Stimulated activated CD8-positive, alpha-beta memory T cell treated with anti-CD3 and anti-CD28 coated beads, Interleukin-15, amount 100 ng/mL, for 48 hours (primary cell): Measurements from ENCODE around the gene ALPK3.

Experiments used
- DNase-seq, 2 donors: peaks; one replicate each; pipeline ENCODE4 v3.0.0-alpha.2; 2020; ENCODE audit warnings: low read depth in 2 of 2

ALPK3 gene, protein sequence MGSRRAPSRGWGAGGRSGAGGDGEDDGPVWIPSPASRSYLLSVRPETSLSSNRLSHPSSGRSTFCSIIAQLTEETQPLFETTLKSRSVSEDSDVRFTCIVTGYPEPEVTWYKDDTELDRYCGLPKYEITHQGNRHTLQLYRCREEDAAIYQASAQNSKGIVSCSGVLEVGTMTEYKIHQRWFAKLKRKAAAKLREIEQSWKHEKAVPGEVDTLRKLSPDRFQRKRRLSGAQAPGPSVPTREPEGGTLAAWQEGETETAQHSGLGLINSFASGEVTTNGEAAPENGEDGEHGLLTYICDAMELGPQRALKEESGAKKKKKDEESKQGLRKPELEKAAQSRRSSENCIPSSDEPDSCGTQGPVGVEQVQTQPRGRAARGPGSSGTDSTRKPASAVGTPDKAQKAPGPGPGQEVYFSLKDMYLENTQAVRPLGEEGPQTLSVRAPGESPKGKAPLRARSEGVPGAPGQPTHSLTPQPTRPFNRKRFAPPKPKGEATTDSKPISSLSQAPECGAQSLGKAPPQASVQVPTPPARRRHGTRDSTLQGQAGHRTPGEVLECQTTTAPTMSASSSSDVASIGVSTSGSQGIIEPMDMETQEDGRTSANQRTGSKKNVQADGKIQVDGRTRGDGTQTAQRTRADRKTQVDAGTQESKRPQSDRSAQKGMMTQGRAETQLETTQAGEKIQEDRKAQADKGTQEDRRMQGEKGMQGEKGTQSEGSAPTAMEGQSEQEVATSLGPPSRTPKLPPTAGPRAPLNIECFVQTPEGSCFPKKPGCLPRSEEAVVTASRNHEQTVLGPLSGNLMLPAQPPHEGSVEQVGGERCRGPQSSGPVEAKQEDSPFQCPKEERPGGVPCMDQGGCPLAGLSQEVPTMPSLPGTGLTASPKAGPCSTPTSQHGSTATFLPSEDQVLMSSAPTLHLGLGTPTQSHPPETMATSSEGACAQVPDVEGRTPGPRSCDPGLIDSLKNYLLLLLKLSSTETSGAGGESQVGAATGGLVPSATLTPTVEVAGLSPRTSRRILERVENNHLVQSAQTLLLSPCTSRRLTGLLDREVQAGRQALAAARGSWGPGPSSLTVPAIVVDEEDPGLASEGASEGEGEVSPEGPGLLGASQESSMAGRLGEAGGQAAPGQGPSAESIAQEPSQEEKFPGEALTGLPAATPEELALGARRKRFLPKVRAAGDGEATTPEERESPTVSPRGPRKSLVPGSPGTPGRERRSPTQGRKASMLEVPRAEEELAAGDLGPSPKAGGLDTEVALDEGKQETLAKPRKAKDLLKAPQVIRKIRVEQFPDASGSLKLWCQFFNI (N-terminal part only)

DNA sequence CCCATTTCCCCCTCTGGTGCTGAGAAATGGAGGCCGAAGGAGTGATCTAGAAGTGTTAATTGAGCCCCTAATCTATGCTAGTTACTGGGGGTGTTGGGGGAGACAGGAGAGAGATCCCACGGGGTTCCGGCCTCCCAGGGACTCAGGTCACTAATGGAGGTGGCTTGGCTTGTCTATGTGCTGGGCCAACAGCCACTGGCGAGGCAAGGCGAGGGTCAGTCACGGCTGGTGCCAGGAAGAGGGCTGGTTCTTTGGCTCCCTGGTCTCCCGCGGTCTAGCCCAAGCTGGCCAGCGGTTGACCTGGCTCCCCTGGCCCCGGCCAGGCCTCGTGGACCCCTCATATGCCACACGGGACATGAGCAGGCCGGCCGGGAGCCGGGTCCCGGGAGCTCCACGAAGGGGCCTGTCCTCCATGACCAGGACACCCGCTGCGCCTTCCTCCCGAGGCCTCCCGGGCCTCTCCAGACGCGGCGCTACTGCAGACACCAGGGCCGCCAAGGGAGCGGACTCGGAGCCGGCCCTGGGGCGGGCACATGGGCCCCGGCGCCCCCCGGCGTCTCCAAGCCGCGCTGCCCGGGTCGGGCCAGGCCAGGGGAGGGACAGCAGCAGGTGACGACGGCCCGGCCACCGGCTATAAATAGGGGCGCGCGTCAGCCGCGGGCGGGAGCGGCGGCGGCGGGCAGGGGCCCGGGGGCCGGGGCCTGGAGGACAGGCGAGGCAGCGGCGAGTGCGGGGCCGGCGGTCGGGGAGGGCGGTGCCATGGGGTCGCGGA, at the start of gene ALPK3:
ALPK3 (plus strand) TSS at position 663 of the 772 bp plus-strand sequence; CDS start at position 760, 97 bp downstream.
- no peak for DNase-seq

DNA sequence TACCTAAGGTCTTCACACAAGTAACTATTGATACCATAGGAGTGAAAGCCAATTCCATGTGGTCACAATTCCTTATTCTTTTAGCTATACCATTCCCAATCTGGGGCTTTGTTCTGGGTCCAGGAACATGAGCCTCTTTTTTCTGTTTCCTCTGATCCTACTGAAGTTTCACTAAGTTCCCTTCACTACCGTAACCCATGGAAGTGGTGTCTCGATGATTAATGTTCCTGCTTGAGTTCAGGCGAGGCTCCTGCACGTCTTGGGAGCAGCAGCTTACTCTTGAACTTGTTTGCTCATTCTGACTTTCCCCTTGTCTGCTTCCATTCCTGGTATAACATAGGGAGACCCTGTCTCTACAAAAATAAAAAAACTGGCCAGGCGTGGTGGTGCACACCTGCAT, 45.1 kb upstream of the ALPK3 start:
- DNase-seq: no peak

DNA sequence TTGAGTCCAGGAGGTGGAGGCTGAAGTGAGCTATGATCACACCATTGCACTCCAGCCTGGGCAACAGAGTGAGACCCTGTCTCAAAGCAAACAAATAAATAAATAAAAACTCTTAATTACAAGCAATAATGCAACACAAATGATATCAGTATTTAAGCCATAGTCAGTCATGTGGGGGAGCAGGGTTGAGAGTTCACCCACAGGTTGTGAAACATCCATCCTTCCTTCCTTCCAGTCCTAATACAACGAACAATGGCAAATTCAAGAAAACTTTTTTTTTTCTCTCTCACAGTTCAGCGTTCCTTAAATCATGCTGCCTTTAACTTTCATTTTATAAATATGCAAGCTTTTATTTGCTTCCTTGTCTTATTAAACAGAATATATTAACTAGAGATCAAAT, 44.7 kb upstream of the ALPK3 start:
- no peak for DNase-seq

DNA sequence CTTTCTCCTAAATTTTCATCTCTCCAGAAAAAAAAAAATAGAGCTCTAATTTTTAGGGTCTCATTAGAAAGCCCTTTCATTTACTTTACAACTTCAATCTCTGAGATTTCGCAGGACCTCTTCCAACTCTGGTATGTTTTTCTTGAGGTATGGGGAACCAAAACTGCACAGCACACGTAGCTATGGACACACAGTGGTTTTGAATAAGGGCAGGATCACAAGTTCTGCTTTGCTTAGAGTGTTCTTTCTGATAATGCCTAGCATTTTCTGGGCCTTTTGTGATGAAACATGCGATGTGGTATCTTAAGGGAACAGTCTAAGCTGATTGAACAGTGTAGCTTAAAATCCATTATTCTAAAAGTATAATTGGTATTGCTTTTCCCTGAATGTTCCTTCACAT, 43.4 kb upstream of the ALPK3 start:
- DNase-seq: no peak

DNA sequence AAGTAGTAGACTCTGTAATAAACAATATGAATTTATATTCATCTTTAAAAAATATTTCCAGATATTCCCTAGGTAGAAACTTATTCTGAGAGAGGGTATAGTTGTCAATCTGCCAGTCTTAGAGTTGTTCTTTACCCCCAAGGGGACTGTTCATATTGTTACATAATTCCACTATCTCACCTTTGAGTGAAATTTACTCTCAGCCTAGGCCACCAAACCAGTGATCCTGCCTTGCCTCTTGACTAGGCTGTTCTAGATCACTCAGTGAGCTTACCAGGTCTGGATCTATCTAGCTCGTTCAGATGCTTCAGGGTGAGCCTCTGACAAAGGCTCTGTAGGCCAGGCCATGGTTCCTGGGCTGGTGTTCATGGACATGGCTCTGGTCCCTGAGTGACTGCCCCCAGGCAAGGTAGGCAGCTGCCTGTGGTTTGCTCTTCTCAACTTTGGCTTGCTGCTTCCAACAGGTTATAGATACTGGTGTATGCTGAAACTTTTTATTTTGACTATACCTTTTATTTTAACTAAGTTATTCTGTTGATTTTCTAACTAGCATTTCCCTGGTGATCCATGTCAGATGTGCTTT, 41.2 kb upstream of the ALPK3 start:
- no peak for DNase-seq

DNA sequence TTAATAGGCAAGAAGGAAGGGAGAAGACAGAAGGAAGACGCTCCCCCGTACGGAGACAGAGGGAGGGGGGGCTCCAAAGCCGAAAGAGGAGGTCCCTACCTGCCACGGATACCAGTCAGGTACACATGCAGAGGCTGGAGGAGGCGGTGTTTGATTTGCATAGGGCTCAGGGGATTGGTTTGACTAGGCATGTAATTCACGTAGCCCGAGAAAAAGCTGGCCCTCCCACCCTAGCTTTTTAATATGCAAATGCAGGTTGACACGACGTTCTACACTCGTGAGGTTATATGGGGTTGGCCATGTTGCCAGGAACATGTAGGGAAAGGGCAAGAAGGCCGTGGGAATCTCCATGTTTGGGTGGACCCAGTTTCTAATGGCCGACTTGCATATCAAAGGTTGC, 39.0 kb upstream of the ALPK3 start:
- no peak for DNase-seq

DNA sequence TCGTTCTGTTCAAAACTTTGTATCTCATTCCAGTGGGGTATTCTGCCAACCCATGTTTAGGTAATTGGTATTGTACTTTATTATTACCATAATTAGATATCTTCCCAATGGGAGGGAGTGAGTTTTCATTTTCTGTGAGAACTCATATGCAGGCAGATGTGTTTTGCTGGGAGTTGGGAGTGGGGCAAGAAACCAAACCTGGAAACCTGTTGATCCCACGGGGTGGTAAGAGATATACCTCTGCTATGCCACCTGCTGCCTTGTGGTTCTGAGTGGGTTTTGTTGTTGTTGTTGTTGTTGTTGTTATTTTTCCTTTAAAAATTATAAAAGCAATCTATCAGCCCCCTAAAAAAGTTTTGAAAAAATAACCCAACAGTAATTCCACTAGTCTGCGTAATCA, 36.7 kb upstream of the ALPK3 start:
- DNase-seq: no peak

DNA sequence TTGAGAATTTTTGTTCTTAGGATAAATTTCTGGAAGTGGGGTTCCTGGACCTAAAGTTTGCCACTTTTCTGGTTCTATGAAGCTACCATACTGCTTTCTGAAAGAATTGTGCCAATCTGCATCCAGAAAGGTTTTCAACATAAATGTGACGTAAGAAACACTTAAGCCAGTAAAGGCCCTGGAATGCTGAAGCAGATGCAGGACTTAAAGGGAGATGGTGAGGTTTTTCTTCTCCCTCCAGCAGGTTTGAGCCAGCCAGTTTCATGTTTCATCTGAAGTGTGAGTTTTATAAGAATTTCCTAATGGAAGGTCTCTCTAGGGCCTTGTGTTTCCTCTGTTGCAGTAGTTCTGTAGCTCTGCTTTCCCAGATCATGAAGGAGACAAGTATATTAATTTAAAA, 35.7 kb upstream of the ALPK3 start:
- no peak for DNase-seq

DNA sequence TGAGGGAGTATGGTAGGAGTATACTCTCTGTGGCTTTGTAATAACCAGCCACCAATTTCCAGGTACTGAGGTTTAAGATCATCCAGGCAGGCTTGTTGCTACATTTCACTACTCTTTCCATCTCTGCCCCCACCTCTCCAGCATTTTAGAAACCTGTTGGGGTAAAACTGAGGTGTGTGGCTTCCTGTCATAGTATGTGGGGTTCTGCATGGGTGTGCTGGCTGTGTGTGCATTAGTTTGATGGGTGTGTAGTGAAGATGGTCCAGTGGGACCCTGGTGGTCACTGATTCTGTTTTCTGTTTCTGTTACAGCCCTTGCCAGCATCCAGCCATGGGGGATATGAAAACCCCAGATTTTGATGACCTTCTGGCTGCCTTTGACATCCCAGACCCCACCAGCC, 34.8 kb upstream of the ALPK3 start:
- no peak for DNase-seq

DNA sequence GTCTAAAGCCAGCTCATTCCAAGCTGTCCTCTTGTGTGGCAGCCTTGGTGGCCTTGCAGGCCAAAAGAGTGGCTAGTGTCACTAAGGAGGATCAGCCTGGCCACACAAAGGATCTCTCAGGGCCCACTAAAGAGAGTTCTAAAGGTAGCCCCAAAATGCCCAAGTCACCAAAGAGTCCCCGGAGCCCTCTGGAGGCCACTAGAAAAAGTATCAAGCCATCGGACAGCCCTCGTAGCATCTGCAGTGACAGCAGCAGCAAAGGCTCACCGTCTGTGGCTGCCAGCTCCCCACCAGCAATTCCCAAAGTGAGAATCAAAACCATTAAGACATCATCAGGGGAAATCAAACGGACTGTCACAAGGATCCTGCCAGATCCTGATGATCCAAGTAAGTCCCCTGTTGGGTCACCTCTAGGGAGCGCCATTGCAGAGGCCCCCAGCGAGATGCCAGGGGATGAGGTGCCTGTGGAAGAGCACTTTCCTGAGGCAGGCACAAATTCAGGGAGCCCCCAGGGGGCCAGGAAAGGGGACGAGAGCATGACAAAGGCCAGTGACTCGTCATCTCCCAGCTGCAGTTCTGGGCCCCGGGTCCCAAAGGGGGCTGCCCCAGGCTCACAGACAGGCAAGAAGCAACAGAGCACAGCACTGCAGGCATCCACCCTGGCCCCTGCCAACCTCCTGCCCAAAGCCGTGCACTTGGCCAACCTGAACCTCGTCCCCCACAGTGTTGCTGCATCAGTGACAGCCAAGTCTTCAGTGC, 33.5 kb upstream of the ALPK3 start:
- DNase-seq: no peak

DNA sequence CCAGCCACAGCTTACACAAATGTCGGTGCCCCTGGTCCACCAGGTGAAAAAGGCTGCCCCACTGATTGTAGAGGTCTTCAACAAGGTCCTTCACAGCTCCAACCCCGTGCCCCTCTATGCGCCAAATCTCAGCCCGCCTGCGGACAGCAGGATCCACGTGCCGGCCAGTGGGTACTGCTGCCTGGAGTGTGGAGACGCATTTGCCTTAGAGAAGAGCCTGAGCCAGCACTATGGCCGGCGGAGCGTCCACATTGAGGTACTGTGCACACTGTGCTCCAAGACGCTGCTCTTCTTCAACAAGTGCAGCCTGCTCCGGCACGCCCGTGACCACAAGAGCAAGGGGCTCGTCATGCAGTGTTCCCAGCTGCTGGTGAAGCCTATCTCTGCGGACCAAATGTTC, 32.9 kb upstream of the ALPK3 start:
- DNase-seq: no peak

DNA sequence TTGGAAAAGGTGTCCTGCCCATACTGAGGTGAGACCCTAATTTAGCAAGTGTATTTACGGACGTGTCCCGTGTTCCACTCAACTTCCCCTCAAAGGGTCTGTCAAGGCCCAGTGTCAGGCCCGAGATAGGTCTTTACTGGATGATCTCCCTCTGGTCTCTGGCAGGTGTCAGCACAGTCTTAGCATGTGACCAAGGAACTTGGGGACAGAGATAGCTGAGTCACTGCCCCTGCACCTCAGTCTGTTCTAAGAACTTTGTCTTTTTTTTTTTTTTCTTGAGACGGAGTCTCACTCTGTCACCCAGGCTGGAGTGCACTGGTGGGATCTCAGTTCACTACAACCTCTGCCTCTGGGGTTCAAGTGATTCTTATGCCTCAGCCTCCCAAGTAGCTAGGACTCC, 32.1 kb upstream of the ALPK3 start:
- no peak for DNase-seq

DNA sequence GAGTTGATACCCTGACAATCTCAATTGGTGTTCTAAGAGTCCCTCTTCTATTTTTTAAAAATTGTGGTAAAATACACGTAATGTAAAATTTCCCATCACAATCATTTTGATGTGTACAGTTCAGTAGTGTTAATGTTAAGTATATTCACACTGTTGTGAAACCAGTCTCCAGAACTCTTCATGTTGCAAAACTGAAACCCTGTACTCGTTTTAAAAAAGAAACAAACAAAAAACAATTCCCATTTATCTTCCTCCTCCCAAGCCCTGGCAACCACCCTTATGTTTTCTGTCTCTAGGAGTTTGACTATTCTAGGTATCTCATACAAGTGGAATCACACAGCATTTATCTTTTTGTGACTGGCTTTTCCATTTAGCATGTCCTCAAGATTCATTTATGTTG, 28.7 kb upstream of the ALPK3 start:
- DNase-seq: no peak

DNA sequence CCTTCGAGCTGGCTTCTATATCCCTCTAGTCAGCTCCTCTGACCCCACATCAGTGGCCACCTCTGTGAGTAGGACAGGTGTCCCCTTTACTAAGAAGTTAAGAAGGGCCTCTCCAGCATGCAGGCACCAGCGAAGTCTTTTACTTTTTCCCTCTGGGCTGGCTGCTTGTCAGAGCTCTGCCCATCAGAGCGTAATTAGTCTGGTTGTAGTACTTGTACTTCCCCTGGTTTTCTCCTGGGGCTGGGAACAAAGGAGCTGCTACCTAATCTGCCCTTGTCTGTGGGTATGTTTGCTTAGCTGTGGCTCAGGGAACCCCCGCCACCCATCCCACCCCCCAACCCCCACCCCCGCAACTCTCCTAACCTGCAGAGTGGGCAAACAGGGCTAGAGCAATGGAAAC, 27.4 kb upstream of the ALPK3 start:
- DNase-seq: no peak

DNA sequence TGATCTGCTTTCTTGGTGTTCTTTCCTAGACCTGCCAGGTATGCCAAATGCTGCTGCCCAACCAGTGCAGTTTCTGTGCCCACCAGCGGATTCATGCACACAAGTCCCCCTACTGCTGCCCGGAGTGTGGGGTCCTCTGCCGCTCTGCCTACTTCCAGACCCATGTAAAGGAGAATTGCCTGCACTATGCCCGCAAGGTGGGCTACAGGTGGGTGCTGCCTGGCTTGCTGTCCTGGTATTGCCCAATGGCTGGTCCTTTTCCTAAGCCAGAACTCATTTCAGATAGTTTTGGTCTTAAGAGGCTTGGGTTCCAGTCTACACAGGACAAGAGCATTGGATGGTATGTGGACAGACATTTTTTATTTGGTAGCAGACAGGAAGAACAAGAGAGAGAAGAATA, 26.5 kb upstream of the ALPK3 start:
- DNase-seq: no peak

DNA sequence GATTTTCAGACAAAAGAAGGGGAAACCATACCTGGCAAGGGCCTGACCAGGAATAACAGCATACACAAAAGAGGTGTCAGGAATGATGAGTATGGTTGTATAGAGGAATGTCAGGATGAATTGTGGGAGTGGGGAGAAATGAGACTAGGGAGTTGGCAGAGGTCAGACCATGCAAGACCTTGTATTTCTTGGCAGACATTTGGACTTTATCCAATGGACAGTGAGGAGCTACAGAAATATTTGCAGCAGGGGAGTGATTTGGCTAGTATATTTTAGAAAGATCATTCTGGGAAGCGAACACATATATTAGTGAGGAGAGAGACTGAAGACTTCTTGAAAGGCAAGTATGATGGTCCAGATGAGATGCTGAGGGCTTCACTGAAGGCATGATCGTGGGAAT, 25.4 kb upstream of the ALPK3 start:
- no peak for DNase-seq

DNA sequence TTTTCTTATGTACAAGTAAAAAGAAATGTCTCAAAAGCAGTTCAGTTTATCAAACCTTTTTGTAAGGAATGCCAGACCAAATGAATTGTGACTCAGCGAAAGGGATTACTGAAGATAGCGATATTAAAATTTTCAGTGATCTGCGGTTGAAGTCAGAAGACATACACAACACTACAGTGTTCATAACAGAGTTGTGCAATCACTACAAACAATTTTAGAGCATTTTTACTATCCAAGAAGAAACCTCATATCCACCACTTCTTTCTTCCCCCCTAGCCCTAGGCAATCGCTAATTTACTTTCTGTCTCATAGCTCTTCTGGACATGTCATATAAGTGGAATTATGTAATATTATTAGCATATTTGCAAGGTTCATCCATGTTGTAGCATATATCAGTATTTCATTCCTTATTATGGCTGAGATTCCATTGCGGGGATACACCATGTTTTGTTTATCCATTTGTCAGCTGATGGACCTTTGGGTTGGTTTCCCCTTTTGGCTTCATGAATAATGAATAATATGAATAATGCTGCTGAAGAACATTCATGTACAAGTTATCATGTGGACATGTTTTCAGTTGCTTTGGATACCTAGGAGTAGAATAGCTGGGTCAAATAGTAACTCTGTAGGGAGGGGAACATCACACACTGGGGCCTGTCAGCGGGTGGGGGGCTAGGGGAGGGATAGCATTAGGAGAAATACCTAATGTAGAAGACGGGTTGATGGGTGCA, 23.6 kb upstream of the ALPK3 start:
- no peak for DNase-seq

DNA sequence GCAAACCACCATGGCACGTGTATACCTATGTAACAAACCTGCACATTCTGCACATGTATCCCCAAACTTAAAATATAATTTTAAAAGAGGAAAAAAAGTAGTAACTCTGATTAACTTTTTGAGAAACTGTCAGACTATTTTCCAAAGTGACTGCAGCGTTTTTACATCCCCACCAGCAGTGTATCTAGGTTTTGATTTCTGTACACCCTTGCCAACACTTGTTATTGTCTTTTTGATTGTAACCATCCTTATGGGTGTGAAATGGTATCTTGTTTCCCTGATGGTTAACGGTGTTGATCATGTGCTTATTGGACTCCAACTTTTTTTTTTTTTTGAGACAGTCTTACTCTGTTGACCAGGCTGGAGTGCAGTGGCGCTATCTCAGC, 23.0 kb upstream of the ALPK3 start:
- DNase-seq: no peak

DNA sequence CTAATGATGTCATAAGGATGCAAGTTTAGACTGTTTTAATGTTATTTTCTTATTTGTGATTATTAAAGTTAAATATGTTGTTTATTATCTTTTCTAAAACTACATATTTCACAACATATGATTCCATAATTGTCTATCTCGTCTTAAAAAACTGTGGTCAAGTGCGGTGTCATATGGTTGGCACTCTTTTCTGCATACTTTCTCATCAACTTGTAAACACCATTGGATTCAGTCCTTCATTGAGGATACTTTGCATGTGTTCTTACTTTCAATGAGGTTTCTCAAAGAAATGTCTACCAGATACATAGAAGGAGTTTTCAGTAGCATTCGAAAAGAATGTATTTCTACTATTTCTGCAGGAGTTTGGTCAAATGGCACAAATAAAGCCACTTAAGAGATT, 22.0 kb upstream of the ALPK3 start:
- no peak for DNase-seq

DNA sequence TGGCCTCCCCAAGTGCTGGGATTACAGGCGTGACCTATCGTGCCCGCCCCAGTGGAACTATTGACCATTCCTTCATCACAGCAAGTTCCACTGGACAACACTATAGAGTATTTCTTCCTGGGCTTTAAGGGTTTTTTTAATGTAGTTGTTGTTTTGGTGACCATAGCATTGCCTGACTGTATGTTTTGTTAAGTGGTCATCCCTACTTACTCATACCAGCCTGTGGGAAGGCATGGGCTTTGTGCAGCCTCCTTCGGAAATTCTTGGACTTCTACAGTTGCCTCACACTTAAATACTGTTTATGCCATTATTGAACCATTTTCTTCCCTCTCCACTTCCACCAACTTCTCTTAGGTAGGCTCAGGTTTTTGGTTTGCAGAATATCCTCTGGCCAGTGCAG, 19.9 kb upstream of the ALPK3 start:
- DNase-seq: no peak
